Right lobe of liver (tissue), 6 donors: Measurements from ENCODE around the gene KCNJ16. TPM values are rescaled to one million over a fixed set of nuclear protein-coding genes. Genes with fewer than 3 reads are reported as not detected.

Source experiments
- ATAC-seq, 4 donors: fragments of 200-7000 bp; cut with Tn5 transposase; one replicate each; pipeline ENCODE4 v1.9.1; 2020; ENCODE audit warnings: mild to moderate bottlenecking in 4 of 4, moderate library complexity in 4 of 4
- DNase-seq, 3 donors: peaks; one replicate each; pipeline ENCODE4 v3.0.0-alpha.2; 2020
- H3K27ac ChIP-seq, 3 donors: fragments of 200-600 bp; one replicate each; pipeline ENCODE4 v1.8.0; 2022
- H3K27me3 ChIP-seq, 2 donors: fragments of 200-600 bp; one replicate each; pipeline ENCODE4 v1.8.0; 2022
- H3K36me3 ChIP-seq, 4 donors: fragments of 200-600 bp; sonication (generic) in 1 of 4; one replicate each; pipeline versions ENCODE4 v1.5.1 to v1.8.0; 2017 to 2022; ENCODE audit warnings: control low read depth in 1 of 4
- H3K4me1 ChIP-seq, 4 donors: fragments of 200-600 bp; sonication (generic) in 1 of 4; one replicate each; pipeline versions ENCODE4 v1.5.1 to v1.8.0; 2017 to 2022; ENCODE audit warnings: control low read depth in 1 of 4
- H3K4me3 ChIP-seq, 3 donors: fragments of 200-600 bp; one replicate each; pipeline ENCODE4 v1.8.0; 2022
- H3K9me3 ChIP-seq, 4 donors: fragments of 200-600 bp; sonication (generic) in 1 of 4; one replicate each; pipeline versions ENCODE4 v1.5.1 to v1.8.0; 2017 to 2022; ENCODE audit warnings: control low read depth in 1 of 4
- CTCF ChIP-seq, 4 donors: fragments of 200-600 bp in 3 of 4; fragments of 450-650 bp in 1 of 4; IDR thresholded peaks; one replicate each; pipeline versions ENCODE4 v1.5.1 to v1.8.0; 2016 to 2022; ENCODE audit warnings: antibody characterized with exemption in 4 of 4, mild to moderate bottlenecking in 2 of 4
- POLR2A ChIP-seq: fragments of 450-650 bp; IDR thresholded peaks from one replicate; pipeline ENCODE4 v1.6.1; 2017; ENCODE audit warnings: antibody characterized with exemption, mild to moderate bottlenecking
- WGBS: methylation state at CpG from one replicate; pipeline ENCODE4 v1.1.6; 2018; ENCODE audit warnings: low coverage, low lambda C conversion rate; ENCODE audit not compliant: insufficient coverage; ENCODE audit errors: missing lambda C conversion rate; 5-methylcytosine and 5-hydroxymethylcytosine counted together
- intact Hi-C, 2 donors: fragments of 100-400 bp; cut with DNase I; formaldehyde crosslinking; loops; one replicate each; pipeline versions ENCODE4 v1.11.2 to v1.14.1; 2022
- total RNA-seq, 6 experiments: library from RNA; depleted of rRNA in 2 of 6; stranded (reverse); fragments of >200 nt in 2 of 6; fragmentation: NEBNext Ultra II Directional in 3 of 6; extraction: Animal tissue kit (Norgen Biotek cat#: 25700) in 3 of 6; gene quantifications; one replicate each; pipeline versions ENCODE4 v1.1.0 to v1.2.4, GENCODE V29; 2016 to 2023
- donor health status: DM: no; HTN: yes; CAD: no.
- donor health status: DM: no; HTN: no; CAD: no.
- donor health status: DM: no; HTN: no; CAD: no.
- donor health status: DM: no; HTN: yes; CAD: no.
- donor health status: DM: no; HTN: yes; CAD: no.

The KCNJ16 gene
- total RNA-seq, 6 experiments from 2014 or later, result 0.07 to 2.1 (median 0.85) TPM

DNA sequence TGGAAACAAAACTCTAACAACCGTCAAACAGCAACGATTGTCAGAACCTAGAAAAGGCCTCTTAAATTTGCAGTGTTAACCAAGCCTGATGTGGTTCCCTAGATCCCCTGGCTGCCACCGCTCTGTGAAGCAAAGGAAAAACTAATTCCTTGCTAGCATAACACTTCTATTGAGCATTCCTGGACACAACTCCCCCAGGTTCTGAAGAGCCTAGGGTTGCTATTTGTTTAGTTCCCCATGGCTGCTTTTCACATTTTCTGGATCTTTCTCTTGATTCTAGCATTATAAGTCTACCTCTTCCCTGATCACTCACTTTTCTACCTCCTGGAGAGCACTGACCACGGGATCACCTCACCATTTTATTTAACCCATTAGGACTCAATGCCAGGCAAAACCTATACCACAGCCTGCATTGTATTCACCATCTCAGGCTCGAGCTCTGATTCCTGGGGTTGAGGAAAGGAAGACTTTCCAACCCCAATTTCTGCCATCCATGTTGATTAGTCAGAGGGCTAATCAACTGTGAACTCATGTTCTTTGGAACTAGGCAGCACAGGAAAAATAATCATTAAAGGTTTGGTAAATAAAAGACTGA lies 692 bp upstream of the KCNJ16 start:
- DNase-seq, result no peak
- WGBS, result 58% methylated on average over 5 of the region's 5 CpGs
- TF ChIP-seq CTCF (IDR thresholded peaks at IDR 0.05), result no peak
- no peak for TF ChIP-seq POLR2A
- ATAC-seq, result no peak
- no peak overlapping the region for H3K4me3 ChIP-seq
- H3K27me3 ChIP-seq, result no peaks in the 10 kb centered on the region
- H3K36me3 ChIP-seq, result no peaks in the 10 kb centered on the region
- intact Hi-C loops, result no loop called here
- H3K27ac ChIP-seq, result no peak overlapping the region
- no peaks in the 10 kb centered on the region for H3K9me3 ChIP-seq
- no peaks in the 10 kb centered on the region for H3K4me1 ChIP-seq

DNA sequence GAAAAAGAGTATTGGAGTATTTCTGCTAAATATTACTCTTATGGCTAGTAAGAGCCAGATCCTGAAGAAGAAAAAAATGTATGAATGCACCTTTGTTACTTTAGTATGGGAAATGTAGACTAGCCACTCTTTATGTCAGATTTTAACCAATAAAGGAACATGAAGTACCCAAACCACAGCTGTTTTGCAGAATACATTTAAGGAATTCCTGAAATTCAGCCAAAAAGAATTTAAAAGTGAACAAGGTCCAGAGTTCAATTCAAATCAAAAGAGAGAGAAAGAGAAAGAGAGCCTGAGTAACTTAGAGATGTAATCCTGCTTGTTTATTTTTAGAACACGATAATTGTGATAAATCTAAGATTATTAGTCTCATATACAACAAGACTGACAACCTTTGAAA lies 1.2 kb downstream of the KCNJ16 start:
- H3K27ac ChIP-seq, result no peak overlapping the region

GRCh38 chr17:70076831-70077230 lies 1.8 kb downstream of the KCNJ16 start:
- no peak overlapping the region for H3K4me3 ChIP-seq
- intact Hi-C loops, result no loop called here
- no peaks in the 10 kb centered on the region for H3K27me3 ChIP-seq
- no peaks in the 10 kb centered on the region for H3K4me1 ChIP-seq
- H3K27ac ChIP-seq, result no peak overlapping the region
- no peaks in the 10 kb centered on the region for H3K9me3 ChIP-seq
- H3K36me3 ChIP-seq, result no peaks in the 10 kb centered on the region
- no peak for TF ChIP-seq POLR2A
- no peak for TF ChIP-seq CTCF (IDR thresholded peaks at IDR 0.05)
- no peak for ATAC-seq
- DNase-seq, result no peak
- WGBS, result 47% methylated on average over 3 of the region's 3 CpGs

More for the DNA sequence above, 1.2 kb downstream of the KCNJ16 start:
- Histone ChIP-seq H3K9me3 (no peaks in the 10 kb centered on the region), H3K36me3 (no peaks in the 10 kb centered on the region), H3K27me3 (no peaks in the 10 kb centered on the region), H3K4me3 (no peak overlapping the region), H3K4me1 (no peaks in the 10 kb centered on the region)
- DNase-seq (no peak), ATAC-seq (no peak)
- TF ChIP-seq CTCF (IDR thresholded peaks at IDR 0.05) (no peak), POLR2A (no peak)
- intact Hi-C loops, result no loop called here
- 35% methylated on average over 1 of the region's 1 CpG for WGBS

GRCh38 chr17:70078549-70078948 lies 3.5 kb downstream of the KCNJ16 start:
- Histone ChIP-seq H3K9me3 (no peaks in the 10 kb centered on the region), H3K36me3 (no peaks in the 10 kb centered on the region), H3K4me1 (no peaks in the 10 kb centered on the region), H3K4me3 (no peak overlapping the region), H3K27me3 (no peaks in the 10 kb centered on the region), H3K27ac (no peak overlapping the region)
- ATAC-seq, result no peak
- TF ChIP-seq POLR2A, result no peak
- no peak for TF ChIP-seq CTCF (IDR thresholded peaks at IDR 0.05)
- 43% methylated on average over 4 of the region's 4 CpGs for WGBS
- intact Hi-C loops, result no loop called here
- DNase-seq, result no peak
